Smooth muscle cell (in vitro differentiated cells): ENCODE results near the gene ACOT7. TPM values are rescaled to one million over a fixed set of nuclear protein-coding genes. Genes with fewer than 3 reads are reported as not detected.

Source experiments
- DNase-seq: peaks from one replicate; lab custom pipeline; 2025; ENCODE audit not compliant: unreplicated experiment; lab: John Stamatoyannopoulos, UW
- H2AFZ ChIP-seq: fragments of 200-600 bp; sonication (generic); 2 replicates; pipeline ENCODE4 v1.6.0; 2016; ENCODE audit warnings: antibody characterized with exemption, low read depth, mild to moderate bottlenecking
- H3F3A ChIP-seq: fragments of 200-600 bp; sonication (generic); 2 replicates; pipeline ENCODE4 v1.6.0; 2017; ENCODE audit warnings: antibody characterized with exemption, low read depth
- H3K27ac ChIP-seq: fragments of 200-600 bp; sonication (generic); 2 replicates; pipeline ENCODE4 v1.5.1; 2016; ENCODE audit warnings: low read depth, mild to moderate bottlenecking
- H3K27me3 ChIP-seq: fragments of 200-600 bp; sonication (generic); 2 replicates; pipeline ENCODE4 v1.6.1; 2016; ENCODE audit warnings: low read depth, mild to moderate bottlenecking
- H3K36me3 ChIP-seq: fragments of 200-600 bp; sonication (generic); 2 replicates; pipeline ENCODE4 v1.5.1; 2016; ENCODE audit warnings: low read depth
- H3K4me1 ChIP-seq: fragments of 200-600 bp; sonication (generic); 2 replicates; pipeline ENCODE4 v1.5.1; 2016; ENCODE audit warnings: low read depth
- H3K4me2 ChIP-seq: fragments of 200-600 bp; sonication (generic); 2 replicates; pipeline ENCODE4 v1.6.0; 2016; ENCODE audit warnings: mild to moderate bottlenecking
- H3K4me3 ChIP-seq: fragments of 200-600 bp; sonication (generic); 2 replicates; pipeline ENCODE4 v1.5.1; 2016; ENCODE audit warnings: mild to moderate bottlenecking
- H3K79me2 ChIP-seq: fragments of 200-600 bp; sonication (generic); 2 replicates; pipeline ENCODE4 v1.6.0; 2016; ENCODE audit warnings: low read depth, mild to moderate bottlenecking
- H3K9ac ChIP-seq: fragments of 200-600 bp; sonication (generic); 2 replicates; pipeline ENCODE4 v1.6.0; 2016; ENCODE audit warnings: low read depth
- H3K9me3 ChIP-seq: fragments of 200-600 bp; sonication (generic); replicated peaks from 2 replicates; pipeline ENCODE4 v1.5.1; 2016; ENCODE audit warnings: low read depth
- H4K20me1 ChIP-seq: fragments of 200-600 bp; sonication (generic); 2 replicates; pipeline ENCODE4 v1.6.0; 2016; ENCODE audit warnings: low read depth
- WGBS: methylation state at CpG from one replicate; pipeline ENCODE4 v1.1.7; 2016; ENCODE audit warnings: low lambda C conversion rate; 5-methylcytosine and 5-hydroxymethylcytosine counted together
- polyA plus RNA-seq: library from polyadenylated mRNA; unstranded; fragments of >200 nt; fragmentation: Nextera tagmentation; extraction: Ambion mirVana; gene quantifications from 2 replicates; pipeline ENCODE4 v1.2.1, GENCODE V29; 2016
- total RNA-seq: library from RNA; depleted of rRNA; stranded (reverse); fragments of >200 nt; gene quantifications from 2 replicates; pipeline ENCODE4 v1.2.3, GENCODE V29; 2014
- TF ChIP-seq, protein P1 (sequence below): fragments of 200-600 bp; sonication (generic); IDR thresholded peaks from 2 replicates; pipeline ENCODE4 v1.5.1; 2017; ENCODE audit warnings: borderline replicate concordance, mild to moderate bottlenecking, antibody characterized with exemption; ENCODE audit not compliant: insufficient read depth, poor library complexity, severe bottlenecking

The ACOT7 gene
- total and polyA plus RNA-seq, 2 experiments from 2014 or later = 19.5 to 53.8 TPM

DNA sequence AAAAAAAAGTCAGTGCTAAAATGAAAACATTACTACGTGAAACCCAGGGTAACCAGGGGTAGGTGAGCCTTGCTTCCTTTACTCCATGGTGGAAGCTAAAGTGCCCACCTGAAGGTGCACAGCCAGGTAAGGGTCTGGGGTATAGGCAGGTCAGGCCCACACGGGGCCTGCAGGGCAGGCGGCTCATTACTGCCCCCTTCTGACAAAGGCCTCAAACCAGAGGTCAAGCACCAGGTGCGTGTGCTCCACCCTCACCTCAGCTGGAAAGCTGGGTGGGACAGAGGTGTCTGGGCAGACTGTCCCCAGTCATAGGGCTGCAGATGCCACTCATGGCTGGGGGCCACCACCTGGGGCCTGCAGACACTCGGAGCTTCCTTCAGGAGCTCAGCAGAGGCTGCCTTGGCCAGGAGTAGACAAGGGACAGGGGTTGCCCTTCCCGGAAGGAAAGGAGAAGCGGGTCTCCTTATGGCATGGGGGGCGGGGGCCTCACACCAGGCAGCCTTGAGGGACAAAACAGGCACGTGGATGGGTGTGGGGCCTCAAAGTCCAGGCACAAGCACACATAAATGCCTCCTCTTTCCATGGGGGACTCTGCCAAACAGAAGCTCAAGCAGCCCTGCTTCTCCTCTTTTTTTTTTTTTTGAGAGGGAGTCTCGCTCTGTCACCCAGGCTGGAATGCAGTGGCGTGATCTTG is 36.2 kb downstream of the ACOT7 start:
- Histone ChIP-seq H3K36me3 (no peaks in the 10 kb centered on the region), H3K27ac (no peak overlapping the region), H3F3A (peaks cover 6% of the 10 kb centered on the region), H3K9ac (no peak overlapping the region), H3K4me1 (peaks cover 15% of the 10 kb centered on the region), H3K4me3 (no peak overlapping the region), H4K20me1 (peaks cover 84% of the 10 kb centered on the region), H3K27me3 (no peaks in the 10 kb centered on the region), H3K4me2 (no peak overlapping the region), H2AFZ (no peak overlapping the region), H3K79me2 (no peaks in the 10 kb centered on the region), H3K9me3 (no peaks in the 10 kb centered on the region)
- TF ChIP-seq, protein P1, sequence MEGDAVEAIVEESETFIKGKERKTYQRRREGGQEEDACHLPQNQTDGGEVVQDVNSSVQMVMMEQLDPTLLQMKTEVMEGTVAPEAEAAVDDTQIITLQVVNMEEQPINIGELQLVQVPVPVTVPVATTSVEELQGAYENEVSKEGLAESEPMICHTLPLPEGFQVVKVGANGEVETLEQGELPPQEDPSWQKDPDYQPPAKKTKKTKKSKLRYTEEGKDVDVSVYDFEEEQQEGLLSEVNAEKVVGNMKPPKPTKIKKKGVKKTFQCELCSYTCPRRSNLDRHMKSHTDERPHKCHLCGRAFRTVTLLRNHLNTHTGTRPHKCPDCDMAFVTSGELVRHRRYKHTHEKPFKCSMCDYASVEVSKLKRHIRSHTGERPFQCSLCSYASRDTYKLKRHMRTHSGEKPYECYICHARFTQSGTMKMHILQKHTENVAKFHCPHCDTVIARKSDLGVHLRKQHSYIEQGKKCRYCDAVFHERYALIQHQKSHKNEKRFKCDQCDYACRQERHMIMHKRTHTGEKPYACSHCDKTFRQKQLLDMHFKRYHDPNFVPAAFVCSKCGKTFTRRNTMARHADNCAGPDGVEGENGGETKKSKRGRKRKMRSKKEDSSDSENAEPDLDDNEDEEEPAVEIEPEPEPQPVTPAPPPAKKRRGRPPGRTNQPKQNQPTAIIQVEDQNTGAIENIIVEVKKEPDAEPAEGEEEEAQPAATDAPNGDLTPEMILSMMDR = peak; percentile 19
- WGBS = 83% methylated on average over 11 of the region's 11 CpGs
- no peak for DNase-seq

DNA sequence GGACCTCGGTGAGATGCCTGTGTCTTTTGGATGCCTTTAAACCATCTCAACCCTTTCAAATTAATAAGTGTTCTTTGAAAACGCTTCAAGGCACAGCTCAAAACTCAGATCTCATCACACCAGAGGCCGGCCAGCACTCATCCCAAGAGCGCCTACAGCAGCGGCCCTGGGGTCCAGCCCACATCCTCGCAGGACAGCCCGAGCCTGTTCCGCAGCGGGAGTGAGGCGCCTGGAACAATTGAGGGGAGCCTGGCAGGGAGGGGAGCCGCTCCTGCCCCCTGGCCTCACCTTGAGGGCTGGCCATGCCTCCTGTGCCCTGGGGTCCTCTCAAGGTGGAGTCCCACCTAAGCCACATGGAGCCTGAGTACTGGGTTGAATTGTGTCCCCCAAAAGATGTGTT is 37.9 kb downstream of the ACOT7 start:
- no peak for DNase-seq
- Histone ChIP-seq H2AFZ (no peak overlapping the region), H3K27me3 (no peaks in the 10 kb centered on the region), H3K4me1 (peaks cover 15% of the 10 kb centered on the region), H3K79me2 (no peaks in the 10 kb centered on the region), H4K20me1 (peaks cover 94% of the 10 kb centered on the region), H3K9me3 (no peaks in the 10 kb centered on the region), H3K4me2 (no peak overlapping the region), H3K27ac (no peak overlapping the region), H3K36me3 (no peaks in the 10 kb centered on the region), H3F3A (peaks cover 6% of the 10 kb centered on the region), H3K4me3 (no peak overlapping the region), H3K9ac (no peak overlapping the region)
- TF ChIP-seq, protein P1 = no peak
- WGBS = 91% methylated on average over 11 of the region's 11 CpGs

DNA sequence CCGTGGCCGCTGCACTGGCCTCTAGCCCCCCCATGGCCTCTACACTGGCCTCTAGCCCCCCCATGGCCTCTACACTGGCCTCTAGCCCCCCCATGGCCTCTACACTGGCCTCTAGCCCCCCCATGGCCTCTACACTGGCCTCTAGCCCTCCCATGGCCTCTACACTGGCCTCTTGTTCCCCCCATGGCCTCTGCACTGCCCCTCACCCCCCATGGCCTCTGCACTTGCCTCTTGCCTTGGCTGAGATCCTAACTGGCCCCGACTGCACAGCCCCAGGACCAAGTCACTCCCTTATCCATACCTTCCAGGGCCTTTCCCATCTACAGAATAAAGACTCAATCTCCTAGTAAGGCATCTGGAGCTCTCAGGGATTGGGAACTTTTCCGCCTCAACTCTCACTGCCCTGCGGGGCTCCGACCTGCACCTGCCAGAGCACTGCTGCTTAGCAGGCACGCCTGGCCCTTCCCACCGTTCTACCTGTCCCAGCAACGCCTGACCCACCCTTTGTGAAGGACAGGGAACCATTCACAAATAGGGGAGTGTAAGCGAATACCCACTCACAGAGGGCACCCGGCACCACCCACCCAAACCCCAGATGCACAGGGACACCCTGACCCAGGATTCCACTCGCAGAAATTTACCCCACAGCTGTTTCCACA is 38.8 kb downstream of the ACOT7 start:
- H3K79me2 ChIP-seq = no peaks in the 10 kb centered on the region
- no peaks in the 10 kb centered on the region for H3K36me3 ChIP-seq
- H3K27ac ChIP-seq = no peak overlapping the region
- H2AFZ ChIP-seq = no peak overlapping the region
- no peak overlapping the region for H3K4me3 ChIP-seq
- TF ChIP-seq, protein P1 = no peak
- WGBS = 93% methylated on average over 10 of the region's 12 CpGs
- no peaks in the 10 kb centered on the region for H3K9me3 ChIP-seq
- DNase-seq = no peak
- peaks cover 6% of the 10 kb centered on the region for H3F3A ChIP-seq
- no peak overlapping the region for H3K4me2 ChIP-seq
- peaks cover 86% of the 10 kb centered on the region for H4K20me1 ChIP-seq
- no peaks in the 10 kb centered on the region for H3K27me3 ChIP-seq
- H3K9ac ChIP-seq = no peak overlapping the region
- H3K4me1 ChIP-seq = peaks cover 12% of the 10 kb centered on the region
